ENCODE measurements around the gene AP4S1.

The AP4S1 gene

DNA sequence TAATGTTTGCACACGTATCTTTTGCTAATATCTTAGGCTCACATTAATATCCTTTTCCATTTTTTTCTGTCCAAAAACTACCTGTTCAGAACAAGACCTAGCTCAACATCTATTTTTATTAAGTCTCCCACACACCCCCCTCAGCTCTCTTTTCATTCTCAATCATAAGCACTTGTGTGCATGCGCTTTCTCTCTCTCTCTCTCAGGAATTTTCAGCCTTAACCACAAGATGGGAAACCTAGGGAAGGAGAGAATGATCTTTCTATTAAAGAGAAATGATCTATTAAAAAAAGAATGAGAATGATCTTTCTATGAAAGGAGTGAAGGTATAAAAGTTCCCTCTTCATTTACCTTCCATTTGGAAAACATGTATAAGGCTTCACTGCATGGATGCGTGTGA is 39.7 kb upstream of the AP4S1 start:
- TF ChIP-seq, protein P1, sequence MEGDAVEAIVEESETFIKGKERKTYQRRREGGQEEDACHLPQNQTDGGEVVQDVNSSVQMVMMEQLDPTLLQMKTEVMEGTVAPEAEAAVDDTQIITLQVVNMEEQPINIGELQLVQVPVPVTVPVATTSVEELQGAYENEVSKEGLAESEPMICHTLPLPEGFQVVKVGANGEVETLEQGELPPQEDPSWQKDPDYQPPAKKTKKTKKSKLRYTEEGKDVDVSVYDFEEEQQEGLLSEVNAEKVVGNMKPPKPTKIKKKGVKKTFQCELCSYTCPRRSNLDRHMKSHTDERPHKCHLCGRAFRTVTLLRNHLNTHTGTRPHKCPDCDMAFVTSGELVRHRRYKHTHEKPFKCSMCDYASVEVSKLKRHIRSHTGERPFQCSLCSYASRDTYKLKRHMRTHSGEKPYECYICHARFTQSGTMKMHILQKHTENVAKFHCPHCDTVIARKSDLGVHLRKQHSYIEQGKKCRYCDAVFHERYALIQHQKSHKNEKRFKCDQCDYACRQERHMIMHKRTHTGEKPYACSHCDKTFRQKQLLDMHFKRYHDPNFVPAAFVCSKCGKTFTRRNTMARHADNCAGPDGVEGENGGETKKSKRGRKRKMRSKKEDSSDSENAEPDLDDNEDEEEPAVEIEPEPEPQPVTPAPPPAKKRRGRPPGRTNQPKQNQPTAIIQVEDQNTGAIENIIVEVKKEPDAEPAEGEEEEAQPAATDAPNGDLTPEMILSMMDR (IDR thresholded peaks at IDR 0.05; ENCODE audit: low read depth, low read length) = no peak
- Histone ChIP-seq H3K27me3 (no peaks in the 10 kb centered on the region), H3K36me3 (no peaks in the 10 kb centered on the region), H3K4me3 (ENCODE audit: low read depth, low read length) (no peak overlapping the region), H3K4me1 (no peaks in the 10 kb centered on the region), H3K9me3 (no peaks in the 10 kb centered on the region)
- no peak for DNase-seq

DNA sequence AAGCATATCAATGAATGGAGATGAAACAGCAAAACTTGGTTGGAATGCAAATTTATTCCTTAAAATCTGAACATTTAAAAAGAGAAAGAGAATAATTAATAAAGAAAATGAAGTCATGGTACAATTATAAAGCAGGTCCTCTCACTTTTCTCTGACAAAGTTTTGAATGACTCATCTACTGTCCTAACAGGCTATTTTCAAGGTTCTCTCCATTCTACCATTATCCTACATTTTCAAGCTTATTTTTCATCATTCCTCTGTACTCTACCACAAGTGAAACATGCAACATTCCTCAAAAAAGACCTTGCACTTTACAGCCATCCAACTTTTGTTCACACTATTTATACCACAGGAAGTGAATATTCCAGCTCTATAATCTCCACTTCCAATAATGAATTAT is 36.9 kb upstream of the AP4S1 start:
- H3K4me3 ChIP-seq (ENCODE audit: low read depth, low read length) = no peak overlapping the region
- TF ChIP-seq, protein P1 (IDR thresholded peaks at IDR 0.05; ENCODE audit: low read depth, low read length) = no peak
- no peaks in the 10 kb centered on the region for H3K4me1 ChIP-seq
- peaks cover 4% of the 10 kb centered on the region for H3K36me3 ChIP-seq
- no peak for DNase-seq
- no peaks in the 10 kb centered on the region for H3K9me3 ChIP-seq
- H3K27me3 ChIP-seq = no peaks in the 10 kb centered on the region

DNA sequence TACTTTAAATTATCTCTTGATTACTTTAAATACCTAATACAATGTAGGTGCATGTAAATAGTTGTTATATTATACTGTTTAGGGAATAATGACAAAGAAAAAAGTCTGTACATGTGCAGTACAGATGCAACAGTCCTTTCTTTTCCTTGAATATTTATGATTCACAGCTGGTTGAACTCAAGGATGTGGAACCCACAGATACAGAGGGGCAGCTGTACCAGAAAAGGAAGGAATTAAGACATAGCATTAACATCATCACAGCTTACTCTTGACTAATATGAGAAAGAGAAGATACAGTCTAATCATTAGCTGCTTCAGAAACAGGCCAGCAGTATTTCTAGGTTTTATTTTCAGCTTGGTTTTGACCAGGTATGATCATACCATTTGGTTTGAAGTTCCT is 34.7 kb upstream of the AP4S1 start:
- peaks cover 7% of the 10 kb centered on the region; the same call in 1 of the 2 replicates for H3K4me1 ChIP-seq
- H3K36me3 ChIP-seq = peaks cover 4% of the 10 kb centered on the region
- no peaks in the 10 kb centered on the region for H3K9me3 ChIP-seq
- DNase-seq = no peak
- H3K4me3 ChIP-seq (ENCODE audit: low read depth, low read length) = no peak overlapping the region
- H3K27me3 ChIP-seq = no peaks in the 10 kb centered on the region
- TF ChIP-seq, protein P1 (IDR thresholded peaks at IDR 0.05; ENCODE audit: low read depth, low read length) = no peak

DNA sequence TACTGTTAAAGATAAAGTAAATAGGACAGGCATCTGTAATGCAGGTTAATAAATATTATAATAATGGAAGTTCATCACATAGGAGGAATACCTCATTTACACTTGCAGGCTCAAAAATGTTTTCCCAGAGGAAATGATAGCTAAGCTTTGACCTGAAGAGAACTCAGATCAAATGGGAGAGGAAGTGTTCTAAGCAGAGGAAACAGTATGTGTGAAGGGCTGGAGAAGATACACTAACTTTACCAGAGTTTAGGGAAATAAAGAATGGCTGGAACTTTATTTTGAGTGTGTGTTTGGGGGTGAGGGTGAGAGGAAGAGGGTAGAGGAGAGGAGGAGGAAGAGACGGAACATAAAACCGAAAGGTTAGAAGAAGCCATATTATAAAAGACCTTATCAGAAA is 34.0 kb upstream of the AP4S1 start:
- H3K4me1 ChIP-seq = peaks cover 7% of the 10 kb centered on the region; the same call in 1 of the 2 replicates
- no peaks in the 10 kb centered on the region for H3K27me3 ChIP-seq
- no peak for DNase-seq
- peaks cover 4% of the 10 kb centered on the region for H3K36me3 ChIP-seq
- H3K9me3 ChIP-seq = no peaks in the 10 kb centered on the region
- TF ChIP-seq, protein P1 (IDR thresholded peaks at IDR 0.05; ENCODE audit: low read depth, low read length) = no peak
- H3K4me3 ChIP-seq (ENCODE audit: low read depth, low read length) = no peak overlapping the region

DNA sequence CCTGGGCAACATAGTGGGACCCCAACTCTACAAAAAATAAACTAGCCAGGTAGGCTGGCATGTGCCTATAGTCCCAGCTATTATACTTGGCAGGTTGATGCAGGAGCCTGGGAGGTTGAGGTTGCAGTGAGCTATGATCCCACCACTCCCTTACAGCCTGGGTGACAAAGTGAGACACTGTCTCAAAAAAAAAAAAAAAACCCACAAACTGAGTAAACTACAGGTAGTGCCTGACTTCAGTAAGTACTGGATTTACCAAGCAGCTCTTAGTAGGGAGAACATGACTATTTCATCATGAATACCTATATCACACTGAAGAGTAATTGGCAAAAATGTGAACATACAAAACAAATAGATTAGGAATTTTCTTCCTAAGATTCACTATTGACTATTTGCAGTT is 32.4 kb upstream of the AP4S1 start:
- TF ChIP-seq, protein P1 (IDR thresholded peaks at IDR 0.05; ENCODE audit: low read depth, low read length) = no peak
- peaks cover 4% of the 10 kb centered on the region for H3K36me3 ChIP-seq
- H3K4me1 ChIP-seq = peaks cover 11% of the 10 kb centered on the region
- no peaks in the 10 kb centered on the region for H3K27me3 ChIP-seq
- no peaks in the 10 kb centered on the region for H3K9me3 ChIP-seq
- DNase-seq = no peak
- no peak overlapping the region for H3K4me3 ChIP-seq (ENCODE audit: low read depth, low read length)

DNA sequence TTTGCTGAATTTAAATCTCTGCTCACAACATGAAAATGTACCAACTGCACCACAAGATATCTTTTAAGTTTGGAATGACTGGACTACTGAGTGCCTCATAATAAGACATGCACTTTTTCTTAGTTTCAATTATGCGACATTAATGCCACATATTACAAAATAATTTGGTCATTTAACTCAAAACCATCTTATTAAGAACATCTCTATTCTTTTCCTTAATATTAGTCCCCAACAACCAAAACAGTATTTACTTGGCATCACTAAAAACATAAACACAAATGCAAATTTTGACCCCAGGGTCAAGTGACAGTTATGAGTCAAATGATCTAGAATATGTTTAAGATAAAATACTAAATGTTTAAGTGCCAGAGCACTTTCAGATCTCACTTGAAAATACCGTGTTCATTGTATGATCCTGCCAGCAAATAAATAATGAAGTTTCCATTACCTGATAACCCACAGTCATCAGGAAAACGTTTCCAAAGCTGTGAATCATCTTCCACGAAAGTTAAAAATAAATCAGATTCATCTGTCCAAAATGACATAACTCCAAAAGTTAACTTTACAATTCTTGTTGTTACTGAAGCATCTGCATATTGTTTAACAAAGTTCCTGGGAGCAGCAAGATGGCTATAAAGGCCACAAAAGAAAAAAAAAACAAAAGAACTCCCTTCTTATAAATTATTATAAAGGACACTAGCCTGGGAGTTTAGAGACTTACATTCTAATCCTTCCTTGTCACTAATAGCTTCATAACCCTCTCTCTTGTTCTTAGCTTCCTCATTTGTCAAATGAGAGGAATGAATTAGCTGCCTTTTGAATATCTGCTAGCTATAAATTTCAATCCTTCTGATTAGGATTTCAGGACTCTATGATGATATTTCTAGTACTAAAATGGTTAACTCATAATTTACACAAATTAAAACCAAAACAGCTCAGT is 30.5 kb upstream of the AP4S1 start:
- Histone ChIP-seq H3K9me3 (no peaks in the 10 kb centered on the region), H3K4me3 (ENCODE audit: low read depth, low read length) (no peak overlapping the region), H3K4me1 (peaks cover 11% of the 10 kb centered on the region), H3K27me3 (no peaks in the 10 kb centered on the region), H3K36me3 (peaks cover 4% of the 10 kb centered on the region)
- TF ChIP-seq, protein P1 (IDR thresholded peaks at IDR 0.05; ENCODE audit: low read depth, low read length) = no peak
- no peak for DNase-seq
